Kidney glomerular epithelial cell (primary cell): ENCODE data around the gene CORIN.

Experiments used
- DNase-seq: peaks from one replicate; lab custom pipeline; 2025; lab: John Stamatoyannopoulos, UW

Gene CORIN

DNA sequence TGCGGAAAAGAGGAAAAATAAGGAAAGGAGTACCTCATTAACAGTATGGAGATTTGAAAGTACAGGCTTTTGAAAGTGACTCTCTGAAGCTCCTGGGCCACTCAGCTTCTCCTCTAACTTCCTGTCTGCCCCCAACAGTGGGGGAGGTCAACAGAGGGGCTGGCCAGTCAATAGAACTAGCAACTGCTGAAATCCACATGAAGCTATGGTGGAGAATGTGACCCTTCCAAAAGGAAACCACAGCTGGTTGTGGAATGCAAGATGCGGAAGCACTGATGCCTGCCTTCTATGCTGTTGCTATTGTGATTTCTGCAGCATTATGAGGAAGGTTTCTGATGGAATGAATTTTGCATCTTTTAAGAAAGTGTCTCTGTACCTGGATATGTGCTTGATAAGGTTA is 2.4 kb downstream of the CORIN start:
- DNase-seq: no peak

DNA sequence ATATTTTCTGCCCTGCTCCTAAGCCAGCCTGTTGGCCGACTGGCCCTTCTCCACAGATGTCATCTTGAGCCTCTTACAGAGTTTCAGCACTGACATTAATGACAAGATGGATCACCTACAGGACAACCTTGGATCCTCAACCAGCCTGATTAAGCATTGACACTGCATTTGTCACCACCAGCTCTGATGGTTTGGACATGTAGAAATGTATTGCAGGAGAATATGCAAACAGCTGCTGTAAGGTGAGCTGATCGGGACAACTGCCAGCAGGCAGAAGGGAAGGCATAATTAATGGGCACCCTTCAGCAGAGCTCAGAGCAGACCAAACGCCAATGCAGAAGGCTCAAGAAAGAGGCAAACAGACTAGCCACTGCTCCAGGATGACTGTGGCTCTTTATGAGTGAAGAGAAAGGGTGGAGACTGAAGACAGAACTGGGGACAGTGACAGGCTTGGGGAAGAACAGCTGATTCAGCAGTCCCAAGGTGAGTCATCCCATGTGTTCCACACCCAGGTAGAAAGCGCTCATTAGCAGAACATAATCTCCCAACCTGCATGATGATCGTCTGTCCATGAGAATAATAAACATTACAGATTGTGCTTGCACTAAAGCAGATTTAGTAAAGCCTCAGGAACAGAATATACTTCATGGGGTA is 6.7 kb downstream of the CORIN start:
- no peak for DNase-seq

DNA sequence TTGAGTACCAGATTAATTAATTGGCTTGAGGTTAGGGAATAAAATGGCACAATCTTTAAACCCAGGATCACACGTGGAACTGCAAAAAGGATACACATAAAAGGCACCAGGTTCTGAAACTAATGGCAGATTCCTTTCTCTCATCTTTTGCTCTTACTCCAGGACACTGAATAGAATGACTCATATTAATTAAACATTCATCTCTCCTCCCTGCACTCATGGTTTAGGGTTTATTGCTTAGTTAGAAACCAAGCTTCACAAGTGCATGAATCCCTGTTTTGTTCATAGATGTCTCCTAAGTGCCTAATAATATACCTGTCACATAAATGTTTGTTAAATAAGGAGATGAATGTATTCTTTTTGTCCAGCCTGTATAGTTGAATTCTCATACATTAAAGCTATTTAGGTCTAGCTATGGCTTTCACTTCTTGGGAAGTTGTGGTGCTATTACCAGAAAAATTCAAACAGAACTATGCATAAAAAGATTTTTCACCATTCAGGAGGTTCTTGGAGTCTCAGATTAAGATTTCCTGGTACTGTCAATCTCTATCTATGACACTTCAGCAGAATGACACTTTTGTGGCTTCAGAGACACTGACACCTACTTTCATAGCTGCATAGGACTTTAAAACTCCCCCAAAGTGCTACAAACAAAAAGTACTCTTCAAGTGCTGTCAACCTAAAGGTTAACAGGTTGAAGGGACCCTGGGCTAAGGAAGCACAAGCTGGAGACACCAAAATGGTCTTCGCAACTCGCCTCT is 7.4 kb downstream of the CORIN start:
- DNase-seq: peak; percentile 46

DNA sequence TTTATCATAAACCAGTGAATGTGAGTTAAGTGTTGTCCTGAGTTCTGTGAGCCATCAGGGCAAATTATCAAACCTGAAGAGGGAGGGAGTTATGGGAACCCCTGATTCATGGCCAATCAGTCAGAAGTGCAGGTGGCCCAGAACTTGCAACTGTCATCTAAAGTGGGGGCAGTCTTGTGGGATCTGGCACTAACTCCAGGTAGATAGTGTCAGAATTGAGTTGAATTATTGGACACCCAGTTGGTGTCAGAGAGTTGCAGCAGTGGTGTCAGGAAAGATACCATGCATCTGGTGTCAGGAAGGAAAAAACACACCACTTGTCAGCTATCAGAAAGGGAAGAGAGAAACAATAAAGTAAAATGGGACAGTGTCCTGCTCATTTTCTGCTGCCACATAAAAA is 8.4 kb downstream of the CORIN start:
- no peak for DNase-seq

DNA sequence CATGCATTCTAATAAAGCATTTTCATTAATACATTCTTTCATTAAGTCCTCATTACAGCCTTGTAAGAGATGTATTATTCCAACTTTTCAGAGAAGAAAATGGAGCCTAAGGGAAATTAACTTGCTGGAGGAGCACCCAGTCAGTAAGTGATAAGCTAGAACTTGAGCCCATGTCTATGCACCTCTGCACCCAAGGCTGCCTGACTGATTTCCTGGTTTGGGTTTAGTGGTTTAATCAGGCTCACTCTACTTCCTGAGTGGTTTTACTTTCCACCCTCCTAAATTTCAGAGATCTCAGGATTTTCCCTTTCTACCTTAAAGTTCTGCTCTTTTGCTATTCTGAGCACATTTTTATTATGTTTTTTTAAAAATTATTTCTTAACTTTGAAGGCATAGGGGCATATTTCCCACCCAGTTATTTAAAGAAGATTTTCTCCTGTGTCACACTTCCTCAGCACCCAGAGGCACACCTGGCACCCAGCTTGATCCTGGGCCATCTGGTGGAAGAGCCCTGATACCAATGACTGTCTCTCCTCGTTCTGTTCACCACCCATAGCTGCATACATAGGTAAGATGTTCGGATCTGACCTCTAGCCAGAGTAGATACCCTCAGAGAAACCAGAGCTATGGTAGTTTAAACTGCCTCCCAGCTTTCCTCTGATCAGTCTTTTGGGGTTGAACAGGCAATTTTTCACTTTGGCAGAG is 10.4 kb downstream of the CORIN start:
- no peak for DNase-seq

DNA sequence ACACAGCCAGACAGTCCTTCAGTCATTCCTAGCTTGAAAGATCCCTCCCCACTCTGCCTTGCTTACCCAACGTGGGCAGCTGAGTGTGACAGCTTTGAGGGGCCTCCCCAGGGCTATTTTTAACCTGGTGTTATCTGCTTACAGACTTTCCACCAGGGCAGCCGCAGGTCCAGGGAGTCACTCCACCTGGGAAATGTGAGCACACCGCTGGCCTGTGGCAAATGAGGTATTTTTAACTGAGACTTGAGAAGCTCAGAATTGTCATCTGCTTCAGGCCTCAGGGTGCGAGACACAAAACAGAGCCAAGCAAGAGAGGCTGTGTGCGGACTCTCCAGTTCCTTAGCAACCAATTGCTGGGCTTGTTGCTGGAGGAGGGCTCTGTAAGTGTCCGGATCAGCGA is 13.0 kb downstream of the CORIN start:
- no peak for DNase-seq

DNA sequence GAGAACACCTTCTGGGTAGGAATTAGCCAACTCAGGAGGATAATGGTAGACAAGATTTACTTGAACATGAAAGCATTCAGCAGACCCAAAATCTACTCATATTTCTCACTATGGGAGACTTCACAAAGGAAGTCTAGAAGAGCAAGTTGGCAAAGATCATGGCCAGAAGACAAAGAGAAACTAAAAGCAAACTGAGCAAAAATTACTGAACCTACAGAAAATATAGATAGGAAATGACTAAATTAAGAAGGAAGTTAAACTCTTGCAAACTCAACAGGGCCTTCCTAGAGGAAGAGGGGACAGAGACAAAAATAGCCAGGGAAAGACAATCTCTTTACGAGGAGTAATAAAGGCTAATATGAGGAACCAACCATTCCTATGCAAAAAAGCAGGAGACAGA is 18.7 kb downstream of the CORIN start:
- DNase-seq: no peak

DNA sequence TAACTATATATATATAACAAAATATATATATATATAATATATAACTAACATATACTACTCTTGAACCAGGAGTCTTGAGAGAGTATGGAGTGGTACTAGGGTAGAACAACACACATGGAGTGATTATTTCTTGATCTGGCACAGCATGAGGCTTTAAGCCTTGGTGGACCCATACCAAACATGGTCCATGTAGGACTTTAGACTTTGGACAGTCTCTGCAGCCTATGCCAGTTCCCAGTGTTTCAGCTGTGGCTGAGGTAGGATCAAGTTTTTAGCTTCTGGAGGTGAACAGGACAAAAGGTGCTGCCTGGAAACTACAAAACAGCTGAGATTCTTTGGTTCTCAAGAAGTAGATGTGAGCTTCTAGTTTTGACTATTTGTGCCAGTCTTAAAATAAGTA is 20.6 kb downstream of the CORIN start:
- DNase-seq: no peak

DNA sequence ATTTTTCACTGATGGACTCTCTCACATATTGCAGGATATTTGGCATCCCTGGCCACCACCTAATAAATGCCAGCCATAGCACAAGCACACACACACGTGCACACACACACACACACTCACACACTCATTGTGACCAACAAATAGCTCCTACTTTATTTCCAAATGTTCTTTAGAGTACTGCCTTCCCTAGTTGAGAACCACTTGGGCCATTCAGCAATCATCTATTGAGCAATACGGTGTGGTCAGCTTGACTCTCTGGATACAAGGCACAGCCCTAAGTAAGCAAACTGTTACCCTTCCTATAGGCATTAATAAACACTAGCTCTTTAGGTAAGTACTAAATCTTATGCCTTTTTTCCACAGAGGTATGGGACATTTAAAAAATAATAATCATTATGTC is 21.1 kb downstream of the CORIN start:
- DNase-seq: no peak

DNA sequence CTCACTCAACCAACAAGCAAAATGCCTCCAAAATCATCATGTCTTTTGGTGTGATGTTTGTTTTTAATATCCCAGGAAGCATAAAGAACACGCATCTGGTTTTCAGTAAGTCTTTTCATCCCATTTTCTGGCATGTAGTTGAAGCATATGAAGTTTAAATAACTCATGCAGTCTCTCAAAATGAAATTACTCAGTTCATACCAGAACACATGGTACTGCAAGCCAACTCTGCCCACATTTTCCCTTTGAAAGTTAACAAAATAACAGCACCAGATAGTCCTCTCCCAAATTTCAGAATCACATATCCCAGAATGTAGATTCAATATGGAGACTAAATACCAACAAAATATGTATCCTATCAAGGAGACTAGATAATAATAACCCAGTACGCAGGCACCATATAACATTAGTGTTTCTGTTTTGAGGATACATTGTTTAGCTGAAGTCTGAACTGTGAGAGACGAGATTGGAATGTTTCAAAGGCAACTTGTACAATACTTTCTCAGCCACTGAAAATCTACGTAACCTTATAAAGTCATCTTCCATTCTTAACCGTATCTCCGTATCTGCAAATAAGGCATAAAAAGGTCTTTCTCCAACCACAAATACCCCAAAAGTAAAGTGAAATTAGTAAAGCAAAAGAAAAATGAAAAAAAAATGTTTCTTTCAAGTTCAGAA is 23.1 kb downstream of the CORIN start:
- no peak for DNase-seq

DNA sequence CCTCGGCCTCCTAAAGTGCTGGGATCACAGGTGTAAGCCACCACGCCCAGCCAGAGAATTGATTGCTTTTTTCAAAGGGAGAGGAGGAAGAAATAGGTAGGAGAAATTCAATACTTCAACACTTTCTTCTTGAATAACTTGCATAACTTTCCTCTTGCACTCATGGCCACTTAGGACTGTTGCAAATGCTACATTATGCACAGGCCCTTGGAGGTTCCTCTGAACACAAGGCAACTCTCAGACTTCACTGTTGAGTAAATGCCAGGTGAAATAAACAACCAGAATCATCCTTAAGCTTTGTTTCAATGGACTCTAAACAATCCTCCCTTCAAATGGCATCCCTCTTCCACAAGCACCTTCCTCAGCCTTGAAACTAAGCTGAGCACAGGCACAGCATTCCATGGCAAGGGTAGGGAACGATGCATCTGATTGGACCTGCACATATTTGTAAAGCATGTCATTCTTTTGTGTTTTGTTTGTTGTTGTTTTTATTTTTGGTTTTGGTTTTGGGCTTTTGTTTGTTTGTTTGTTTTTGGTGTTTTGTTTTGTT is 28.1 kb downstream of the CORIN start:
- no peak for DNase-seq

DNA sequence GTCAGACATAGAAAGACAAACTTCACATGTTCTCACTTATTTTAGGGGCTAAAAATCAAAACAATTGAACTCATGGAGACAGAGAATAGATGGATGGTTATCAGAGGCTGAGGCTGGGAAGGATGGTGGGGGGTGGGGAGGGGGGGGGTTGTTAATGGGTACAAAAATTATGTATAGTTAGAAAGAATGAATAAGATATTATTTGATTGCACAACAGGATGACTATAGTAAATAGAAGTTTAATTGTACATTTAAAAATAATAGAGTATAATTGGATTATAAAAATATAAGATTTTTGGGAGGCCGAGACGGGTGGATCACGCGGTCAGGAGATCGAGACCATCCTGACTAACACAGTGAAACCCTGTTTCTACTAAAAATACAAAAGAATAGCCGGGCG is 33.3 kb downstream of the CORIN start:
- DNase-seq: no peak

DNA sequence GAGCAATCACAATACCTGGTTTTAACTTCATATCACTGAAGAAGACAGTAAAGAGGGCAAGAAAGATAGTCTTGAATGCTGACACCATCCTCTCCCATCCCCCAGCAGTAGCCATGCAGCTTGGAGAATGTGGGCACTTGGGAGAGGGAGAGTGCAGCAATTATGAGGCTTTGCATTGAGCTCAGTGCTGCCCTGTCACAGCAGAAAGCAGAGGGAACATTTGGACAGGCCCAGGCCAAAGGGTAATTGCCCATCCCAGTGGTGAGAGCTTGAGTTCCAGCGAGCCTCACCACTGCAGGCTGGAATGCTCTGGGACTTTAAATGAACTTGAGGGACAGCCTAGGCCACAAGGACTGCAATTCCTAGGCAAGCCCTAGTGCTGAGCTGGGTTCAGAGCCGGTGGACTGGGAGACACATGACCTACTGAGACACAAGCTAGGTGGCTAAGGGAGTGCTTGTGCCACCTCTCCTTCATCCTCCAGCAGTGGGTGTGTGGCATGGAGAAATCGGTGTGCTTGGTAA is 36.3 kb downstream of the CORIN start:
- DNase-seq: no peak

DNA sequence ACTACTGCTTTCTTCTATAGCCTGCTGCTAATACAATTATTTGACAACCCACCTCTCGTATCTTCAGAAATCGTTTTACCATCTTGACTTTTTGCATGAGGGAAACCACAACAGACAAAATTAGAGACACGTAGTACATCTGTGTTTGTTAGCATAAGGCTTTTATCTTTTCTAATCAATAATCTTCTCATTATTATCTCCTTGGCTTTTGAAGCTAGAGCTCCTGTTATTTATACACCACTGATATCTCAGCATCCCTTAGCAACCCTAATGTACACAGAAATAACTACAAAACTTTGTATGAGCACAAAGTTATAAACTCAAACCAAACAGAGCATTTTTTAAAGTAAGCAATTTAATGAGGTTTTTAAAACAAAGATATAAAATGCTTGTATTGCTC is 39.7 kb downstream of the CORIN start:
- no peak for DNase-seq

DNA sequence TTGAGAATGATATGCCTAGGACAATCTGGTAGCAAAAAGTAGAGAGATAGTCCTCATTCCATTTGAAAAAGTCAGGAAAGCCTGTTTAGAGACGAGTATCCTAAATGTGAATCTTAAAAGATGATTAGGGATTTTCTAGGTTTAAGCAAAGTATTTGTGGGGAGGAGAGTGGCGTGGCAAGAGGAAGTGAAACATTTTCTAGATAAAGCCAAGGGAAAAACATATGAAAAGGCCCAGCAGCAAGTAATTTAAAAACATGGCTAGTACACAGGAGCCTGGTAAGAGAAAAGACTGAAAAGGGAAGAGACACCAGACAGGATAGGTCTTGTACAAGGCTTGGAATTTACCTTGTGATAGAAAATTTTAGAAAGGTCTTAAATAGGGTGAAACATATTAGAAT is 45.9 kb downstream of the CORIN start:
- no peak for DNase-seq

DNA sequence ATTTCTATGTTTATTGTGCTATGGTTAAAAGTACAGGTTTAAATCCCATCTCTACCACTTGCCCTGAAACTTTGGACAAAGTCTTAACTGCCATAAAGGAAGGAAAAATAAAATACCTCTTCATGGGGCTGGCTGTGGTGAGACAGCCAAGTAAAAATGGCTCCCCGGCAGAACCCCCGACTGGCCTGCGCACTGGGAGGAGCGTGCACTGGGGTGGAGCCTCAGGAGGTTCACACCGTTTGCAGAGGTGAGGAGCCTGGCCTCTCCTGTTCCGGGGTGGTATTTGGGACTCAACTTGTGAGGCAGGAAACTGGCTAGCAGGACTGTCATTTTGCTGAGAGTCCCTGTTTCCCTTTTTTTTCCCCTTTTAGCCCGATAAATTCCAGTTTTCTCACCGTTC is 47.8 kb downstream of the CORIN start:
- no peak for DNase-seq

DNA sequence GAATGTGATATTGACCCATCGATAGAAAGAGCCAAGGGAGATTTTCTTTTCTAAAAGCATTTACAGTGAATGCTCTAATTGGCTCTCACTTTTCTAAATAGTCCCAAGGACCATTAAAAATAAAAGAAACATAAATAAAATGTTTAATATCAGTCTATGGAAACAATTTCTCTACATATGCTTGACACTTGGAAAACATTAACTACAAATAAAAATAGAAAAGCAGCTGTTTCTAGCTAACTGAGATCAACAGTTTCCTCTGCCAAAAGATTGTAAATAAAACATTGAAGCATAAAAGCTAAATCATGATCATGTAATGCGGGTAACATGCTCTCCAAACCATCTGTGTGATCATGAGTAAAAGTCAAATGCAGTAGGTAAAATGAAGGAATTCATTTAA is 49.7 kb downstream of the CORIN start:
- no peak for DNase-seq

DNA sequence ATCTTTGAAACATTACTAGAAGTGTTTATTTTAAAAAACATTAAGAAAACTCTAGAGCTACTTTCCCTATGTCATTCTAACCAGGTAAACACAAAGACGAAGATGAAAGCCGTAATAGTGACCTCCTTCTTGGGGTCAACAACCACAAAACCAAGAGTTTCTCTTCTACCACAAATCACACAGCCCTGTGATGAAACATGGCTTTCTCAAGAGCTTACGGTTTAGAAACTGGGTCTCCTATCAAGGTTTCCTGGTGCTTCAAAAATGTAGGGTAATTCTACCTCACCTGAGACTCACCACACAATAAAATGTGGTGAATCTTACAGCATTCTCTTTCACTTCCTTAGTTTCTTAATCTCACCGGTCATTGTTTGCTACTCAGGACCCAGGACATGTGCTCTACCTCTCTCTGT is 50.9 kb downstream of the CORIN start:
- DNase-seq: no peak

DNA sequence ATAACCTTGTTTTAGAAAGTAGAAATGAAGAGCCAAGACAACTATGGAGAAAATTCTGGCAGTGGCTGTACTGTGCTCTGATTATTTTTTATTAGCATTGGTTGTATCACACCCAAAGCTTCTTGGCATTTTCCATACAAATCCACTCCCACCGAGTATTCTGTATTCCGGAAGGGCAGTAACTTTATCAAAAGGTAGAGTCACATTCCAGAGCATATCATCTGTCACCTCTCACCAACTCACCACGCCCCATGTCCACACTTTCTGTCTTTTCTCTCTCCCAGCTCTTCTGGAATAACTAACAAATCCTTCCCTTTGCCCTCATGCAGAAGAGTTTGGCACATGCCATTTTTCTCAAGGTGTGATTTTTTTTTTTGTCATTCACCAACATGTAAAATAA is 52.7 kb downstream of the CORIN start:
- no peak for DNase-seq

DNA sequence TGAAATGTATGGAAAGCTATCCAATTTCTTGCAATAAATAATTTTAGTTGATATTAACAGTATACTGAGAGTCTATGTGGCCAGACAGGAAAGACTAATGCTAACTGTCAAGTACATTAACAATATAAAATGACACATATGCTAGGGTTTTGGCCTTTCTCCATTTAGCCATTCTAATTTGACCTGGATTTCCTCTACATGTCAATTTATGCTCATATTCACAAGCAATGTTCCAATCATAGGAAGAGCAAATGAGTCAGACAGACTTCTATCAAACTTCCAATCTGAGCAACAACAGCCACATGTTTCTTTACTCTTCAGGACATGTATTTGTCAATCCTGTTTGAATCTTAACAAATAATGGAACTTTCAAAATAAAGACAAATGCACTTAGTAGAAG is 53.6 kb downstream of the CORIN start:
- no peak for DNase-seq

DNA sequence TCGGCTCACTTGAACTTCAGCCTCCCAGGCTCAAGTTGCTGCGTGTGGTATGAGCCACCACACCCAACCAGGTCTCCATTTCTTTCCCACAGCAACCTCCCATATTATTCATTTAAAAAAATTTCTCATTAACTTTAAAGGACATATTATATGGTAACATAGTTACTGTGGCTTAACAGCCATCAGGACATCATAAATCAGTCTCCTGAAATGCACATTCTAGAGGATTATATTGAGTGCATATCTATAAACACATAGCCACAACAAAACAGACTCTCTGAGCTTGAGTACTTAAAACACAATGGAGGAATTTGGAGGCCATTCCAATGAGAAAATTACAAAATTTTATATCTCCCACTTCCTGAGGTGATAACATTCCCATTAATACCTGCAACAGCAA is 61.5 kb downstream of the CORIN start:
- DNase-seq: no peak

DNA sequence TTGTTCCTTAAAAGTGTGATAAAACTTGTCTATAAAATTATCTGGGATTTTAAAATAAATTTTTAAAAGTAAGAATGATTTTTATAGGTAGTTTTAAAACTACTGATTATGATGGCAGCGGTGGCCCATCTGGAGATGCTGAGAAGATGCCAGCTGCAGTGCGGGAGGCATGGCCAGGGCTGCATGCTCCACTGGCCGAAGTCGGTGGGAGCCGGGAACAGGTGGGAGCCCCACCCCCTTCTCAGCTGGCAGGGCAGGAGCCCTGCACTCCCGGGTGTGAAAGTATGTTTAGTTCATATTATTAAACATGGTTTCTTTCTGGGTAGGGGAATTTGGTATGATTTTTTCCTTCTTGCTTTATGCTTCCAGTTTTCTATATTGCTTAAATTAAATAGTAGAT is 63.8 kb downstream of the CORIN start:
- DNase-seq: no peak
